HCT116 (cell line): ENCODE measurements around the gene TMC4. TPM values are rescaled to one million over a fixed set of nuclear protein-coding genes. Genes with fewer than 3 reads are reported as not detected.

Experiments used
- ATAC-seq: fragments of 200-7000 bp; cut with Tn5 transposase; 2 replicates; pipeline ENCODE4 v1.9.1; 2020; ENCODE audit warnings: mild to moderate bottlenecking, moderate library complexity
- BruUV-seq: library from RNA; stranded (reverse); fragments of 400-500 nt; replicated peaks from 2 replicates; lab custom pipeline; 2021; lab: Mats Ljungman, UMichigan
- CTCF ChIA-PET: fragments of 300-600 bp; sonication (Branson Sonifier 250); formaldehyde crosslinking; loops from one replicate; lab custom pipeline; 2021; ENCODE audit warnings: antibody characterized with exemption; lab: Charles Lee
- POLR2A ChIA-PET: fragments of 300-600, 350-600 bp; sonication (Branson Sonifier 250); formaldehyde crosslinking; loops from one replicate; lab custom pipeline; 2021; ENCODE audit warnings: antibody characterized with exemption; lab: Charles Lee
- RAD21 ChIA-PET, 2 experiments: fragments of 300-600 bp; sonication (Branson Sonifier 250); formaldehyde crosslinking; loops; one replicate each; lab custom pipeline; 2023; ENCODE audit warnings: low total read pairs in 2 of 2; ENCODE audit not compliant: uncharacterized antibody in 2 of 2, unreplicated experiment in 2 of 2, low non-redundant PET in 1 of 2; lab: Charles Lee
- DNase-seq: peaks from one replicate; pipeline ENCODE4 v3.0.0-alpha.2; 2010; ENCODE audit warnings: low read depth, low spot score
- H2AFZ ChIP-seq: fragments of 200-600 bp; shearing (Covaris generic), sonication (generic); 2 replicates; pipeline ENCODE4 v1.6.1; 2017; ENCODE audit warnings: low read depth, mixed run types, mixed read lengths, antibody characterized with exemption, low read length; ENCODE audit not compliant: poor library complexity, severe bottlenecking
- H3K27ac ChIP-seq: 2 replicates; pipeline ENCODE4 v1.5.1; 2012; ENCODE audit warnings: low read depth, low read length
- H3K27me3 ChIP-seq: fragments of 200-600 bp; sonication (generic); 2 replicates; pipeline ENCODE4 v1.6.1; 2016; ENCODE audit warnings: mixed run types, low read length, mixed read lengths; ENCODE audit not compliant: insufficient read depth
- H3K36me3 ChIP-seq, 2 experiments: fragments of 200-500 bp in 1 of 2; fragments of 200-600 bp in 1 of 2; sonication (Bioruptor generic) in 1 of 2; sonication (generic) in 1 of 2; 2 replicates each; pipeline versions ENCODE4 v1.5.1 to v1.6.1; 2014 to 2016; ENCODE audit warnings: low read length in 2 of 2, inconsistent platforms in 1 of 2, mixed read lengths in 1 of 2, mixed run types in 1 of 2; ENCODE audit not compliant: insufficient read depth in 2 of 2, control insufficient read depth in 1 of 2
- H3K4me1 ChIP-seq, 2 experiments: fragments of 200-600 bp in 1 of 2; sonication (generic) in 1 of 2; 2 replicates each; pipeline versions ENCODE4 v1.5.1 to v1.6.1; 2012 to 2017; ENCODE audit warnings: low read length in 2 of 2, inconsistent platforms in 1 of 2, mild to moderate bottlenecking in 1 of 2, mixed read lengths in 1 of 2, mixed run types in 1 of 2, moderate library complexity in 1 of 2; ENCODE audit not compliant: insufficient read depth in 2 of 2, control insufficient read depth in 1 of 2
- H3K4me2 ChIP-seq: fragments of 200-600 bp; sonication (generic); 2 replicates; pipeline ENCODE4 v1.6.1; 2017; ENCODE audit warnings: mixed run types, low read length, mixed read lengths
- H3K4me3 ChIP-seq, 2 experiments: fragments of 200-600 bp in 1 of 2; sonication (generic) in 1 of 2; replicated peaks in 1 of 2; 2 replicates each; pipeline ENCODE4 v1.5.1; 2011 to 2016; ENCODE audit warnings: low read length in 2 of 2, control low read depth in 1 of 2, low read depth in 1 of 2, mild to moderate bottlenecking in 1 of 2, mixed read lengths in 1 of 2, mixed run types in 1 of 2
- H3K79me2 ChIP-seq: fragments of 200-600 bp; sonication (generic); 2 replicates; pipeline ENCODE4 v1.6.1; 2017; ENCODE audit warnings: mild to moderate bottlenecking, mixed run types, low read length, moderate library complexity, mixed read lengths; ENCODE audit not compliant: insufficient read depth
- H3K9ac ChIP-seq: fragments of 200-600 bp; sonication (generic); 2 replicates; pipeline ENCODE4 v1.6.1; 2016; ENCODE audit warnings: low read length, mixed read lengths
- H3K9me2 ChIP-seq: fragments of 200-600 bp; sonication (generic), shearing (Covaris generic); 2 replicates; pipeline ENCODE4 v1.6.1; 2017; ENCODE audit warnings: mixed run types, mild to moderate bottlenecking, moderate library complexity; ENCODE audit not compliant: insufficient read depth
- H3K9me3 ChIP-seq, 2 experiments: fragments of 200-500 bp in 1 of 2; fragments of 200-600 bp in 1 of 2; sonication (Bioruptor generic) in 1 of 2; sonication (generic) in 1 of 2; 2 replicates each; pipeline ENCODE4 v1.6.1; 2014 to 2017; ENCODE audit warnings: low read length in 2 of 2, mixed read lengths in 2 of 2, inconsistent platforms in 1 of 2, low read depth in 1 of 2, mild to moderate bottlenecking in 1 of 2, mixed run types in 1 of 2, moderate library complexity in 1 of 2; ENCODE audit not compliant: control insufficient read depth in 1 of 2, insufficient read depth in 1 of 2
- H4K20me1 ChIP-seq: fragments of 200-600 bp; sonication (generic), shearing (Covaris generic); 2 replicates; pipeline ENCODE4 v1.6.1; 2017; ENCODE audit warnings: mixed run types, mild to moderate bottlenecking, moderate library complexity; ENCODE audit not compliant: insufficient read depth
- ATF3 ChIP-seq: IDR thresholded peaks from 2 replicates; pipeline ENCODE4 v1.6.1; 2012
- ELF1 ChIP-seq: IDR thresholded peaks from 2 replicates; pipeline ENCODE4 v1.6.1; 2012; ENCODE audit warnings: low read depth, borderline replicate concordance
- EZH2 ChIP-seq: fragments of 200-600 bp; sonication (generic); IDR thresholded peaks from 2 replicates; pipeline ENCODE4 v1.6.1; 2017; ENCODE audit warnings: antibody characterized with exemption, mixed run types
- EZH2phosphoT487 ChIP-seq: fragments of 200-600 bp; IDR thresholded peaks from 2 replicates; pipeline ENCODE4 v1.6.1; 2018; ENCODE audit warnings: antibody characterized with exemption, borderline replicate concordance
- RAD21 ChIP-seq: IDR thresholded peaks from 2 replicates; pipeline ENCODE4 v1.6.1; 2012; ENCODE audit warnings: low read depth, mild to moderate bottlenecking
- SP1 ChIP-seq: IDR thresholded peaks from 2 replicates; pipeline ENCODE4 v1.6.1; 2012; ENCODE audit warnings: low read depth
- SRF ChIP-seq: IDR thresholded peaks from 2 replicates; pipeline ENCODE4 v1.6.1; 2012; ENCODE audit warnings: low read depth
- TCF7L2 ChIP-seq: IDR thresholded peaks from 2 replicates; pipeline ENCODE4 v1.7.0; 2011; ENCODE audit warnings: borderline replicate concordance, inconsistent platforms; ENCODE audit not compliant: insufficient read depth, insufficient read length; ENCODE audit errors: extremely low read depth
- ZFX ChIP-seq: fragments of 450-650 bp; IDR thresholded peaks from 2 replicates; pipeline ENCODE4 v1.6.1; 2017
- ZNF274 ChIP-seq: fragments of 200-500 bp; sonication (Bioruptor generic); IDR thresholded peaks from 2 replicates; pipeline ENCODE4 v1.6.1; 2014; ENCODE audit warnings: mild to moderate bottlenecking, low read depth, low read length, inconsistent platforms
- intact Hi-C: fragments of 100-400 bp; cut with micrococcal nuclease; formaldehyde crosslinking; loops from 2 replicates; pipeline ENCODE4 v1.10.0; 2022
- total RNA-seq: library from RNA; stranded (reverse); gene quantifications from one replicate; pipeline ENCODE4 v1.2.1, GENCODE V29; 2021; ENCODE audit not compliant: unreplicated experiment

TMC4 gene
- total RNA-seq, 1 experiment from 2014 or later: 60.3 TPM

GRCh38 chr19:54133957-54134590 lies 38.9 kb downstream of the TMC4 start:
- no peak for DNase-seq
- no peaks in the 10 kb centered on the region for H3K9me3 ChIP-seq
- H3K9ac ChIP-seq: no peak overlapping the region
- CTCF ChIA-PET: no interaction called here
- peaks cover 6 to 10% of the 10 kb centered on the region in 2 experiments; a peak in 3 of 4 replicates for H3K36me3 ChIP-seq
- intact Hi-C loops: no loop called here
- RAD21 ChIA-PET: no interaction called here
- H3K27ac ChIP-seq: 0 out of 2 replicates have a peak overlapping the region, but pooled peaks have one; percentile 12
- H4K20me1 ChIP-seq: no peaks in the 10 kb centered on the region
- no peak overlapping the region for H3K4me2 ChIP-seq
- H3K9me2 ChIP-seq: no peaks in the 10 kb centered on the region
- POLR2A ChIA-PET: no interaction called here
- no peak overlapping the region for H2AFZ ChIP-seq
- TF ChIP-seq ZNF274 (no peak), ELF1 (no peak)
- ATAC-seq: no peak
- BruUV-seq: no TSS peak
- H3K79me2 ChIP-seq: peaks cover 14% of the 10 kb centered on the region
- peaks cover 12 to 24% of the 10 kb centered on the region in 2 experiments for H3K4me1 ChIP-seq
- H3K27me3 ChIP-seq: no peaks in the 10 kb centered on the region
- H3K4me3 ChIP-seq: no peak overlapping the region

GRCh38 chr19:54133312-54133956 lies 39.5 kb downstream of the TMC4 start:
- Histone ChIP-seq H3K79me2 (peaks cover 7% of the 10 kb centered on the region), H3K27me3 (no peaks in the 10 kb centered on the region), H2AFZ (no peak overlapping the region), H3K4me2 (no peak overlapping the region), H4K20me1 (no peaks in the 10 kb centered on the region), H3K9me2 (no peaks in the 10 kb centered on the region), H3K9me3 (no peaks in the 10 kb centered on the region), H3K4me1 (peaks cover 8 to 18% of the 10 kb centered on the region in 2 experiments; a peak in 3 of 4 replicates), H3K4me3 (no peak overlapping the region), H3K9ac (no peak overlapping the region), H3K36me3 (peaks cover 8 to 12% of the 10 kb centered on the region in 2 experiments; a peak in 3 of 4 replicates)
- ATAC-seq: no peak
- peak; percentile 32 for DNase-seq
- ChIA-PET RAD21 (no interaction called here), CTCF (no interaction called here)
- intact Hi-C loops: no loop called here
- TF ChIP-seq SP1 (no peak), ATF3 (no peak), EZH2phosphoT487 (no peak), SRF (no peak), TCF7L2 (no peak), ZFX (no peak), RAD21 (no peak), EZH2 (no peak)
- TF ChIP-seq, all 23 proteins: peak for 0
- H3K27ac ChIP-seq: peak overlapping the region; percentile 21; the same call in 1 of the 2 replicates
- POLR2A ChIA-PET: no interaction called here
- BruUV-seq: no TSS peak
